NCI-H774 (cell line): ENCODE data around the gene TBC1D30.
A peak's percentile ranks its signal among the peaks of the same experiment; 100 is the strongest.
"Not testable (repeated sequence)": the region's sequence is repeated elsewhere in the genome, so short reads cannot be mapped to it uniquely, and the experiment has no call there.

Experiments used
- DNase-seq: peaks from one replicate; lab custom pipeline; 2025; lab: John Stamatoyannopoulos, UW

Gene TBC1D30

DNA sequence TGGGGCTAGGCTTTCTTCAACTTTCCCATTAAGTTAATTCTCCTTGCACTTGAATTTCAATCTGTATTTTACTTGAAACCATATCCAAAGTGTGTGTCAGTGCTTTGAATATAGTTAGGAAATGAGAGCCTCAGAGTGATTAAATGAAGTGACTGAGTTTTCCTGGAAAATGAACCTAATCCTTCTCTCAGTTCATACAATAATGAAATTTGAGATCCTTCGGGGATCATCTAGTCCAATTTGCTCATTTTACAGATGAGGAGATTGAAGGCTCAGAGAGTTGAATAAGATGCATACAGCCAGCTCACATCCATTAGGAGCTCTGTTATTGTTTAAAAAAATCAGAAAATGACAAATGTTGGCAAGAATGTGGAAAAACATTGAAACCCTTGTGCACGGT lies 18.3 kb upstream of the TBC1D30 start:
- DNase-seq: no peak

DNA sequence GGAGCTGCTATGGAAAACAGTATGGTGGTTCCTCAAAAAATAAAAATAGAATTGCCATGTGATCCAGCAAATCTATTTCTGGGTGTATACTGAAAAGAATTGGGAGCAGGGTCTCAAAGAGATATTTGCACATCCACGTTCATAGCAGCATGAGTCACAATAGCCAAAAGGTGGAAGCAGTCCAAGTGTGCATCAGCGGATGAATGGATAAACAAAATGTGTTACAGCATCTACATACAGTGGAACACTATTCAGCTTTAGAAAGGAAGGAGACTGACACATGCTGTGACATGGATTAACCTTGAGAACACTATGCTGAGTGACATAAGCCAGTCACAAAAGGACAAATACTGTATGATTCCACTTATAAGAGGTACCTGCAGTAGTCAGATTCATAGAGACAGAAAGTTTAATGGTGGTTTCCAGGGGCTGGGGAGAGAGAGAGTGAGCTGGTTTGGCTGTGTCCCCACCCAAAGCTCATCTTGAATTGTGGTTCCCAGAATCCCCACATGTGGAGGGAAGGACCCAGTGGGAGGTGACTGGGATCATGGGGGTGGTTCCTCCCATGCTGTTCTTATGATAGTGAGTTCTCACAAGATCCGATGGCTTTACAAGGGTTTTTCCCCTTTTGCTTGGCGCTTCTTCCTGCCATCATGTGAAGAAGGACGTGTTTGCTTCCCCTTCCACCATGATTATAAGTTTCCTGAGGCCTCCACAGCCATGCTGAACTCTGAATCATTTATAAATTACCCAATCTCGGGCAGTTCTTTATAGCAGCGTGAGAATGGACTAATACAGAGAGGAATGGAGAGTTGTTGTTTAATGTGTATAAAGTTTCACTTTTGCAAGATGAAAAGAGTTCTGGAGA lies 17.6 kb upstream of the TBC1D30 start:
- DNase-seq: no peak

DNA sequence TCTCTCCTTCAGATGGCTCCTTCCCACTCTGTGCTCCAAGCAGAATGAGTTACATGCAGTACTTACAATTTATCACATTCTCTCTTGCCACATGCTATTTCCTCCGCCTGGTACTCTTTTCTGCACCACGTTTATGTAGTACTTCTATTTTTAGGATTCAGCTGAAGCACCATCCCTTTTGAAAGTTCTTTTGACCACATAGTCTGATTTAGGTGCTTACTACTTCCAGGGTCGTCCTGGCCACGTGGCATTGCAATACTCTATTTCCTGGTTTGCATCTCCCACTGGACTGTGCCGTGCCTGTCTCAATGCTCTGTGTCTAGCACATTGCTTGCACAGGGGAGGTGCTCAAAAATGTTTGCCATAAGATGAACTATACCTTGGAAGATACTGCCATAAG lies 16.3 kb upstream of the TBC1D30 start:
- DNase-seq: no peak

DNA sequence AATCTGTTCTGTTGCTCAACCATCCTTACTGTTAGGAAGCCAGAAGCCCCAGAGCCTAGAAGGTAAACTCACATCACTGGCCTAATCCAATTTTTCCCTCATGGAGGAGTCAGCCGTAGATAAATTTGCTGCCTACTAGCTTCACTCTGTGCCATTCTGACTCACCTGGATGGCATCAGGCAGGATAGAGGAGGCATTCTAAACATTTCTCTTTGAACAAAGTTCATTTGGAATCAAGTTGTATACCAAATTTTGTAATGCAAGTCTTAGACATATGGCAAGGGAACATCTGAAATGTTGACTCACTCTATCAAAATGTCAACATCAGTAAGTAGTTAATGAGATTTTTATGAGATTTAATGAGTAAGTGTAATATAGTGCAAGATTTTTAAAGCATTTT lies 13.6 kb upstream of the TBC1D30 start:
- DNase-seq: no peak

DNA sequence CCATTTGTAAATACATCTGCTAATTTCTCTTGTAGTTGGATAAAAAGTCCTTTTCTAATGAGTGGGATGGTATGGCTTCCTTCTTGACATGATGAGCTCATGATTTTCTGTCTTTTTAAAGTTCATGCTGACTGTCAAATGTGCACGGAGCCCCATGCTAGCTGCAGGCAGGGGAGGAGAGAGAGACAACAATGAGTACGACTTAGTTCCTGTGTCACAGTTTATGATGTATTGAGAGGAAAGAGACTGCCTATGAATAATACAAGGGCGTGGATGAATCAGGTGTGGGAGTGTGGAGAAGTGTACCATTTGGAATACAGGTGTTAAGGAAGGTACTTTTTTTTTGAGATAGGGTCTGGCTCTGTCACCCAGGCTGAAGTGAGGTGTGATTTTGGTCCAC lies 10.7 kb upstream of the TBC1D30 start:
- no peak for DNase-seq

DNA sequence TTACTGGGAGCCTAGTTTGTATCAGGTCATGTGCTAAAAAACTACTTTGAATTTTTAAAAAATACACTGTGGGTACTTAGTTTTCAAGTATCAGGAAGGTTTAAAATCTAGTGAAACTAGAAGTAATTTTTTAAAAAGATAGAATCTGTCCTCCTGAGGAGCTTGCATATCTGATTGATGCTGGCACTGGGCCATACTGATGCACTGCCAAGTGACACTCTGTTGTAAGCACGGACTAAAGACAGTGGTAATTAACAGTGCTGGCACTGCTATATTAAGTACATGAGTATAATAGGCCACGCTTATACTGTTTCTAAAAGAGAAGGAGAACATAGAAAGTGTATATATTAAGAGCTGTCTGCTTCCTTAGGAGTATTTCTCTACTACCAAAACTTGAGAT lies 10.0 kb upstream of the TBC1D30 start:
- no peak for DNase-seq

DNA sequence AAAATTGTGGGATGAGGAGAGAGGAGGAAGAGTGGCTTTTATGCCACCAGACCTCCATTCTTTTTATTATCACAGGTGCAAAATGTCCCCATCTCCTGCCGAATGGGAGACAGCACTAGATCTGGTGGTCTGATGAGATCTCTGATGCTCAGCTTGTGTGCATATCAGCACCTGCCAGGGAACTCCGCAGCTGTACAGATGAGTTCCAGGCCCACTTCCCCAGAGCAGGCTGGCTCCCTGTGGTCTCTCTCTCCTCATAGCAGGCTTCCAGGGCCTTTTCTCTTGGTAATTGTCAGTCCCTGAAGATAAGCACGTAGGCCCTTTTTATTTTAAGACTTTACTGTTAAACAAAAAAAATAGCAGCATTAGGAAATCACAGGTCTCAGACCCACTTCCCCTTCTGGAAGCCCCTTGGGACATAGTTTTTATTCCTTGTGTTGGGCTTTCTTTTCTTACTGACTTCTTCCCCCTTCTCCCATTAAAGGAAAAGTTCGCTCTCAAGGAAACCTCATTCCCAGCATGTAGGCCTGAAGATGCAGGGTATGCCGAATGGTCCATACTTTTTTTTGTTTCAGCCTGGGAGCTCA lies 4.5 kb upstream of the TBC1D30 start:
- DNase-seq: no peak

DNA sequence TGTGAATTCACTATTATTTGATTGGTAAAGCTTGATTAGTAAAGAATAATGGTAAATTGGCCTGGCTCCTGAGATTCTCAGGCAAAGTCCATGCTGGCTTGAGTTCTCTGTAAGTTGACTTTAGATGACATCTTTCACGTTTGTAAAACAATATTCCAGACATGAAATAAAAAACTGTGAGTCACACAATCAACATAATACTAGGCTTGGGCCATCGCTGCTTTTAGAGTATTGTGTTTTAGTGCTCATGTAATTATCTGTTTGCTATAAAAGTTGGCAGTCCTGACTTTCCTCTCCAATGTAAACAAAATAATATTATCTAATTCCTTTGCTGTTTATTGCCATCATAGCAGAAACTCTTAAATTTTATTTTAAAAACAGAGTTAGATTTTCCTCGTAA lies 3.9 kb upstream of the TBC1D30 start:
- DNase-seq: no peak

DNA sequence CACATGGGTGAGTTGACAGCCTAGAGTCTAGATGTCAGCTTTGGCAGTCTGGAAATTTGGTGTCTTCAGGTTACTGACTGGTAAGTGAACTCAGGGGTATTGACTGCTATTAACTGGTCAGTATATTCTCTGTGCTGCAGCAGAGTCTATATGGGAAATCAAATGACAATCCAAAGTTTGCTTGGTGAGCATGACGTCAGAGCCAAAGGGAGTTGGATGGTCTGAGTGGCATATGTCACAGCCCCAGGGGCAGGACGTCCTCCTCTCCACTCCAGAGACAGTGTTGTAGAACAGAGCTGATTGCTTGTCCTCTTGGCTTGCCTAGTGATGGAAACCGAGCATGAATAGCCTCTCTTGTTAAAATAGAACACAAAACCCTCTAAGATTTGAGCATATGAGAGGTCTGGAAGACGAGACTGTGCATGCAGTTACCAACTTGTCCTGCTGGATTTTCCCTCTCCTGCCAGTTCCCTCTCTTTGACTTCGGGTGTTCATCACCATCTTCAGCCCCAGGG lies 3.3 kb upstream of the TBC1D30 start:
- no peak for DNase-seq

DNA sequence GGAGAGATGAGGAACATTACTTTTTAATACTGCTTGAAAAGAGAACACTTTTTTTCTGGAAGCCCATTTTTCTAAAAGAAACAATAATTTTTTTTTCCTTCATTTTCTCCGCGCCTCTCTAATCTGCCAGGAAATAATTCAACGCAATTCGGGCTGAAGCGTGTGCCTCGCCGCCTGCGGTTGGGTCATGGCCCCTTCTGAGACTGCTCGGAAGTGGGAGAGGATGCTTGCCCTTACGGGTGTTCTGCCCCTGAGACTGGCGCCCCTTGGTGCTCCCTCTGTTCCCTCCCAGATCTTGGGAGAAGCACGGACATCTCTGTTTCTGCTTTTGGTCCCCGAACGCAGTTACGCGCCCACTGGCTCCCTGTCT lies 332 bp upstream of the TBC1D30 start:
- no peak for DNase-seq

DNA sequence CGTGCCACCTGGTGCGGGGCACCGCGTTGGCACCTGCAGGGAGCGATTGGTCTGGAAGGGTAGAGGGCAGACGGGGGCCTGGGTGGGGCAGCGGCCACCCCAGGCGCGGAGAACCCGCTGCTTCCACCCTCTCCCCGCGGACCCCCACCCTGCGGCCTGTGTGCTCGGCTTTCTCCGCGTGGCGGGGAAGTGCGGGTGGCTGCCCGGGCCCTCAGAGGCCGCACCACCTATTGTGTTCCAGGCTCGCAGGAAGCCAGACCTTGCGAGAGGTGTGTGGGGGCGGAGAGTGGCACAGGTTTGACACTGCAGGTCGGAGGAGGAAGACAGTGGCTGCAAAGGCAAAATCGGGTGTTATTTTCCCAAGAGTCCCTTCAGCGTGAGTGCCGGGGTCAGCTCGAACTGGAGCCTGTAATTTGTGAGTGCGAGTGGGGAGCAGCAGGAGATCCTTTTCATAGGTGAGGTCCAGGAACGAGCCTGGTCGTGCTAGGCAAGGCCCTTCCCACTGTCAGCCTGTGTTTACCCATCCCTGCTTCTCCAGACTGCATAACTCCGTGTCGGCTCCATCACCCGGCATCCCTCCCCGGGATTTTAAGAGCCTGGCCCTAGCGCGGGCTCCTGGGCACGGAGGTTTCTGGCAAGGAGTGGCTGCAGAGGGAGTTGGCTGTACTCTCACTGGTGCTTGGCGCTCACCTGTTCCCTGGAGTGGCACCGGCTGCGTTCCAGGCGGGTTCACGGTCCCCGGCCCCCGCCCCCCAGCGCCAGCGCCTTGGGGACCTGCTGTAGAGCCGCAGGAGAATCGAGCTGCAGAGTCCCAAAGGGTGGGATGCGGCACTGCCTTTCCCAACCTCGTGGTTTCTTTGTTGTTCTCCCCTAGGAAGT lies 935 bp downstream of the TBC1D30 start:
- DNase-seq: peak; percentile 57

DNA sequence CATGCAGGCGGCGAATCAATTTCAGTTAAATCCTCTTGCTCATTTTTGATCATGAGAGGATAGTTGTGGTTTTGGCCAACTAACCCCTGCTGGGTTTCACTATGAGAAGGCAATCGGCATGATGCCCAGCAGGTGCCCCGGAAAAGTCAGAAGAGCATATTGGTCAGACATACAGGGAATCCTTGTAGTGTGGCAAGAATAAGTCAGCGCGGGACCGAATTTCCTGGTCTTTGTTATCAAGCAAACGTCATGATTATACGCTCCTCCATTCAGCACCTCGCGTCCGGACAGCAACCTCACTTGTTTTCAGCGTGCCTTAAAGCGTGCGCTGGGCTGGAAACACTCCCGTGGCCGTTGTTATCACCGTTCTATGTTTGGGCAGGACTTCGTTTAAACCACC lies 1.8 kb downstream of the TBC1D30 start:
- DNase-seq: peak; percentile 71

DNA sequence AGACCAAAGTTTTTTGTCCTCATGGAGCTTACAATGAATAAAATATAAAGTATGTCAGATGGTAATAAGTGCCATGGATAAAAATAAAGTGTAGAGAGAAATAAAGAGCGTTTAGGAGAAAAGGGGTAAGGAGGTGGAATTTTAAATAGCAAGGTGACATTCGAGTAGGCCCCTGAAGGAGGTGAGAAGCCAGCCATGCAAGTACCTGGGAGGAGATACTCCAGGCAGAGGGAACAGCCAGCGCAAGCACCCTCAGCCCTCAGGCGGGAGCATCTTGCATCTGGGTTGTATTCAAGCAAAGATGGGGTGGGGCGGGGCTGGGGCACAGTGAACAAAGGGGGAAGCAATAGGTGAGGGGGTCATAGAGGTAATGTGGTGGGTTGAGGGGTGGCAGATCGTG lies 4.3 kb downstream of the TBC1D30 start:
- no peak for DNase-seq

DNA sequence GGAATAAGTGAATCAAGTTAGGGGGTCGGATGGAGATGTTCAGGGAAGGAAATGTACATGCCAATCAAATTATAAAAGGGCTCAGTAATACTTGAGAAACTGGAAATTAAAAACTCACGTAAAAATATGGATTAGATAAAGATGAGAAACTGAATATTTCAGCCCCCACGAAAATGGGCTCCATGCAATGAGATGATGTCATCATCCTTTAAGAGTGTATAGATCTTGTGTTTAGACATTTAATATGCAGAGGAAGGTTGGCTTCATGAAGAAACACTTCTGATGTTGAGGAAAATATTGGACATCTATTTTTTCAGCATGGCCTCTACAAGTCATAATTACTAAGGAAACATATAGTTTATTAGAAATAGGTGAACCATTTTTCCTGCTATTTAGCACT lies 9.5 kb downstream of the TBC1D30 start:
- no peak for DNase-seq

DNA sequence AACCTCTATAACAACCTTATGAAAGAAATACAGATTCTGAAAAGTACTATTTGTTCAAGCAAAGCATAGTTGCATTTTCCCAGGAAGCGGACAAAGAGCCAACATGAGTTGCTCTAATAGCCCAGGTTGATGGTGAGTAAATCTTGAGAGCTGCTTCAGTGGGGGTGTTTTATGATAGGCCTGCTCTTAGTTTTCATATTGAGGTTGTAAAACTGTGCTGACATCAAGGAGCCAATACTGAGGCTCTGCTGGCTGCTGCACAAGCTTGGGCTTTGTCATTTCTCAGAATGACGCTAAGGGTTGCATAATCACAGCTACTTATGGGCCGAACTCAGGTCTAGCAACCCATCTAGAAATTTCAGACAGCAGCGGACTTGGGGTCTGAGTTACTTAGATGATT lies 11.5 kb downstream of the TBC1D30 start:
- no peak for DNase-seq

DNA sequence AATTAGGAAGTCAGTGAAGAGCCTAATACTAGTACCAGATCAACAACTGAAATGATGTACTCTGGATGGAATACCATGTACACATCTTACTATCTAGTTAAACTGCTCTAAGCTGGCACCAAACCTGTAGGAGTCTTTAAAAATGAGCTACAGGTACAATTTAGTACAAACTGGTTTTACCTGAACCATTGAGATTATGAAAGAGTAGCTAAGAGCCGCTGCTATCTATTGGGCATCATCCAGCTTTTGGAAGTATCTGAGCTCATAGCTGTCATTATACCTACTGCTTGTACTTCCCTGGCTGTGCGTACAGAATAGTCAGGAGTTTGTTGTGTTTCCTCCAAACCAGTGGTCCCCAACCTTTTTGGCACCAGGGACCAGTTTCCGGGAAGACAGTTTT lies 12.4 kb downstream of the TBC1D30 start:
- DNase-seq: no peak

DNA sequence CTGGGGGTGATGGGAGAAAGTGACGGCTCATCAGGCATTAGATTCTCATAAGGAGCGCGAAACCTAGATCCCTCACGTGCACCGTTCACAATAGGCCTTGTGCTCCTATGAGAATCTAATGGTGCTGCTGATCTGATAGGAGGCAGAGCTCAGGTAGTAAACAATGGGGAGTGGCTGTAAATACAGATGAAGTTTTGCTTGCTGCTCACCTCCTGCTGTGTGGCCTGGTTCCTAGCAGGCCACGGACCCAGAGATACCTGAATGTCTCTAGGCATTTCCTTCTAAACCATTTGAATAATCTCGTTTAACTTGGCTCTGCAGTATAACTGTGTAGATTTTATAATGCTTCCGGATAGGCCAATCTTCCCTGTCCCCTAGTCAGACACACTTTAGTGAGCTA lies 13.0 kb downstream of the TBC1D30 start:
- no peak for DNase-seq

DNA sequence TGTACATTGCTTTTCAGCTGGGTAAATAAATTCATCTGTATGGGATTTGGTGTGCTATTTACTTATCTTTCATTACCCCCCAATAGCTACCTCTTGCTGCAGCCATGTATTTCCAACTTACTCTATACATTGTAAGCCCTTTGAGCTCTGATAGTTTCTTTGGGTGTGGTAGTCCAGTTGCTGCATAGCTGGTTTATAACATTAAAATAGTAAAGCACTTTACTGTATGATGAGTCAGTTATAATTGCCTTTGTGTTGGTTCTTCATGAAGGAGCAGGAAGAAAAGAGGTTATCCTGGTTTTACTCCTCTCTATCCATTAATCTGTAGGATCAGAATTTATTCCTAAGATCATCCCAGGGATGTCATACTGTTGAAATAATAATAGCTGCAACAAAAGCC lies 15.7 kb downstream of the TBC1D30 start:
- DNase-seq: no peak

DNA sequence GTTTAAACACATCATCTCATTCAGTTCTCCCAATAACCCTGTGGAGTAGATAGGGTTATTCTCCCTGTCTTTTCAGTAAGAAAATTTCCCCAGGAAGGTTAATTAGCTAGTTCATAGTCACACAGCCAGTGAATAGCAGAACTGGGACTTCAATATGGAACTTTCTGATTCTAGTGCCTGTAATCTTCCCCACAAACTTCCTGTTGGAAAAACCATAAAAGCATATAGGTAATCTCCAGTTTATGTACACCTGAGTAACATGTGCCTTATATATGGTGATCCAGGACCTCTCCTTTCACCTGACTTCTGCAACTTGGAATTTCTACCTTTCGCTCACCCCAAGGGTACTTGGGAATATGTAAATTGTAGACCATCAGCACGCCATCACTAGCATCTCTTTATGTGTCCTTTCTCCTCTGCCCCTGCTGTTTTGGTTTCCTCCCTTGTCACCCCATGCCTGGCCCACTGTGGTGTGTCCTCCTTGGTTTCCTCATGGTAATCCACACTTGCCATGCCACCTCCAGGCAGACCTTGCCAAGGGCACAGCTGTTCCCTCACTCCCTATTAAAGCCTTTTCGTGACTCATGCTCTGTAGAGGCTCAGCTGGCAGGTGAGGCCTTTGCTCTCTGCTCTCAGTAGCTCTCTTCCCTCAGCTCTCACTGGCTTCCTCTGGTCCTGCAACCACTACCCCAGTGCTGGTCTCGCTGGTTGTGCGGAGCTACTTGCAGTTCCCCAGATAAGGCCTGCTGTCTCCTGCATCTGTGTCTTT lies 16.7 kb downstream of the TBC1D30 start:
- peak; percentile 19 for DNase-seq

DNA sequence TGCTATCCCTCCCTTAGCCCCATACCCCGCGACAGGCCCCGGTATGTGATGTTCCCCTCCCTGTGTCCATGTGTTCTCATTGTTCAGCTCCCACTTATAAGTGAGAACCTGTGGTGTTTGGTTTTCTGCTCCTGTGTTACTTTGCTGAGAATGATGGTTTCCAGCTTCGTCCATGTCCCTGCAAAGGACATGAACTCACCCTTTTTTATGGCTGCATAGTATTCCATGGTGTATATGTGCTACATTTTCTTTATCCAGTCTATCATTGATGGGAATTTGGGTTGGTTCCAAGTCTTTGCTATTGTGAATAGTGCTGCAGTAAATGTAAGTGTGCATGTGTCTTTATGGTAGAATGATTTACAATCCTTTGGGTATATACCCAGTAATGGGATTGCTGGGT lies 24.0 kb downstream of the TBC1D30 start:
- not testable (repeated sequence) for DNase-seq

DNA sequence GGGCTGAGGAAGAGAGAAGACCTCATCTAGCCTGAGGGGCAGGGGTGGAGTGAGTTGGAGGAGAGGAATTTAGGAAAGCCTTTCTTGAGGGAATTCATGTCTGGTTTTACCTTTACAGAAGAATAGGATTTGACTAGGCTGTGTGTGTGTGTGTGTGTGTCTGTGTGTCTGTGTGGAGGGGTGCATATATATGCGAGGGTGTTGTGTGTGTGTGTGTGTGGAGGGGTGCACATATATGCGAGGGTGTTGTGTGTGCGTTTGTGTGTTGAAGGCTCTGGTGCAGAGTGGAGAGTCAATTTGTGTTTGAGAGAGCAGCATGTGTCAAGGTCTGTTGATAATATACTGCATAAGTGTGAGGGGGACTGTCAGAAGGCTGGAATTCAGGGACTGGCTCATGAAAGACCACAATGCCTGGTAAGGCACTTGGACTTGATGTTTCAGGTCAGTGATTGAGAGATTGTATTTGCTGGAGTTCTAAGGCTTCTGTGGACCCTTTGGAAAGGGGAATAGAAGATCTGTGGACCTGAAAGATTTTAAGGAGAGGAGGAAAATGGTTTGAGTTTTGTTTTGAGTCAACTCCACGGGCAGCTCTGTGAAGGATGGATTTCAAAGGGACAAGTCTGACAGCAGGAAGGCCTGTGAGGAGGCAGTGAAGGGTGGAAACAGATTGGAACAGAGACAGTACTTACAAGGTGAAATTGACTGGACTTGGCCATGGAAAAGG lies 34.6 kb downstream of the TBC1D30 start:
- DNase-seq: no peak
